H9 (cell line): ENCODE data around the gene FBXO27. TPM values are rescaled to one million over a fixed set of nuclear protein-coding genes. Genes with fewer than 3 reads are reported as not detected.

Experiments used
- DNase-seq: peaks from one replicate; pipeline ENCODE4 v3.0.0-alpha.2; 2017
- H2AFZ ChIP-seq: one replicate; pipeline ENCODE4 v1.6.1; 2013; ENCODE audit warnings: mild to moderate bottlenecking, low read length, control low read depth, moderate library complexity
- H2AK5ac ChIP-seq: 2 replicates; pipeline ENCODE4 v1.6.1; 2013; ENCODE audit warnings: low read length, control low read depth, mixed read lengths; ENCODE audit not compliant: insufficient read length
- H2BK120ac ChIP-seq: one replicate; pipeline ENCODE4 v1.6.1; 2013; ENCODE audit warnings: low read depth, mild to moderate bottlenecking, low read length, control low read depth, inconsistent platforms; ENCODE audit not compliant: poor library complexity, severe bottlenecking
- H2BK12ac ChIP-seq: 2 replicates; pipeline ENCODE4 v1.6.1; 2013; ENCODE audit warnings: low read length, control low read depth, mixed read lengths, low read depth; ENCODE audit not compliant: insufficient read length
- H2BK15ac ChIP-seq: 2 replicates; pipeline ENCODE4 v1.6.1; 2013; ENCODE audit warnings: low read depth, low read length, control low read depth
- H2BK20ac ChIP-seq: one replicate; pipeline ENCODE4 v1.6.1; 2013; ENCODE audit warnings: low read depth, mild to moderate bottlenecking, low read length, control low read depth, inconsistent platforms; ENCODE audit not compliant: poor library complexity, severe bottlenecking
- H2BK5ac ChIP-seq: 2 replicates; pipeline ENCODE4 v1.6.1; 2013; ENCODE audit warnings: low read length, control low read depth, mixed read lengths; ENCODE audit not compliant: insufficient read length
- H3K14ac ChIP-seq: 2 replicates; pipeline ENCODE4 v1.6.1; 2013; ENCODE audit warnings: low read length, control low read depth; ENCODE audit not compliant: insufficient read depth
- H3K18ac ChIP-seq: 2 replicates; pipeline ENCODE4 v1.6.1; 2013; ENCODE audit warnings: low read depth, mild to moderate bottlenecking, mixed read lengths, low read length, control low read depth; ENCODE audit not compliant: insufficient read length
- H3K23ac ChIP-seq: 2 replicates; pipeline ENCODE4 v1.6.1; 2013; ENCODE audit warnings: low read length, control low read depth, mixed read lengths, low read depth; ENCODE audit not compliant: insufficient read length
- H3K23me2 ChIP-seq: 2 replicates; pipeline ENCODE4 v1.6.1; 2013; ENCODE audit warnings: low read depth, mild to moderate bottlenecking, mixed read lengths, low read length, control low read depth; ENCODE audit not compliant: insufficient read length, poor library complexity, severe bottlenecking
- H3K27ac ChIP-seq: 2 replicates; pipeline ENCODE4 v1.5.1; 2013; ENCODE audit warnings: low read length, control low read depth, mixed read lengths, low read depth; ENCODE audit not compliant: insufficient read length
- H3K27me3 ChIP-seq: 2 replicates; pipeline ENCODE4 v1.6.1; 2013; ENCODE audit warnings: low read length, control low read depth, inconsistent platforms; ENCODE audit not compliant: insufficient read depth
- H3K4ac ChIP-seq: 2 replicates; pipeline ENCODE4 v1.6.1; 2013; ENCODE audit warnings: low read depth, mild to moderate bottlenecking, control low read depth, inconsistent platforms, low read length, moderate library complexity
- H3K4me1 ChIP-seq: 2 replicates; pipeline ENCODE4 v1.6.1; 2013; ENCODE audit warnings: low read length, control low read depth, inconsistent platforms; ENCODE audit not compliant: insufficient read depth
- H3K4me2 ChIP-seq: 2 replicates; pipeline ENCODE4 v1.6.1; 2013; ENCODE audit warnings: low read length, control low read depth, mixed read lengths; ENCODE audit not compliant: insufficient read length, insufficient read depth
- H3K56ac ChIP-seq: 2 replicates; pipeline ENCODE4 v1.6.1; 2013; ENCODE audit warnings: low read depth, mild to moderate bottlenecking, mixed read lengths, low read length, control low read depth; ENCODE audit not compliant: insufficient read length
- H3K79me1 ChIP-seq: 2 replicates; pipeline ENCODE4 v1.6.1; 2013; ENCODE audit warnings: low read depth, mild to moderate bottlenecking, moderate library complexity, low read length, control low read depth, inconsistent platforms; ENCODE audit not compliant: insufficient read depth, poor library complexity, severe bottlenecking
- H3K79me2 ChIP-seq: 2 replicates; pipeline ENCODE4 v1.6.1; 2013; ENCODE audit warnings: low read length, control low read depth, inconsistent platforms; ENCODE audit not compliant: insufficient read depth
- H3K9ac ChIP-seq: 2 replicates; pipeline ENCODE4 v1.6.1; 2013; ENCODE audit warnings: low read length, control low read depth, mixed read lengths; ENCODE audit not compliant: insufficient read length; ENCODE audit errors: extremely low read depth
- H3K9me3 ChIP-seq: one replicate; pipeline ENCODE4 v1.6.1; 2013; ENCODE audit warnings: low read depth, low read length, inconsistent platforms; ENCODE audit not compliant: control insufficient read depth
- H3T11ph ChIP-seq: one replicate; pipeline ENCODE4 v1.6.1; 2013; ENCODE audit warnings: mild to moderate bottlenecking, low read length, control low read depth, inconsistent platforms
- H4K20me1 ChIP-seq: one replicate; pipeline ENCODE4 v1.6.1; 2013; ENCODE audit not compliant: control insufficient read depth, insufficient read length, insufficient read depth
- H4K5ac ChIP-seq: 2 replicates; pipeline ENCODE4 v1.6.1; 2013; ENCODE audit warnings: low read depth, mild to moderate bottlenecking, mixed read lengths, low read length, control low read depth; ENCODE audit not compliant: insufficient read length
- H4K8ac ChIP-seq: replicated peaks from 2 replicates; pipeline ENCODE4 v1.6.1; 2013; ENCODE audit warnings: low read length, control low read depth, mixed read lengths, low read depth; ENCODE audit not compliant: insufficient read length
- H4K91ac ChIP-seq: 2 replicates; pipeline ENCODE4 v1.6.1; 2013; ENCODE audit warnings: low read depth, mild to moderate bottlenecking, moderate library complexity, mixed read lengths, low read length, control low read depth; ENCODE audit not compliant: insufficient read length
- H3K27ac Mint-ChIP-seq, 3 experiments: 2 replicates in 2 of 3; 3 replicates in 1 of 3; pipeline ENCODE4 v1.8.0; 2020 to 2021; ENCODE audit warnings: mixed read lengths in 3 of 3, mild to moderate bottlenecking in 1 of 3, moderate library complexity in 1 of 3
- H3K27me3 Mint-ChIP-seq: 2 replicates; pipeline ENCODE4 v1.8.0; 2021; ENCODE audit warnings: low read depth, mild to moderate bottlenecking, moderate library complexity, mixed read lengths
- H3K36me3 Mint-ChIP-seq, 3 experiments: 2 replicates in 2 of 3; 3 replicates in 1 of 3; pipeline ENCODE4 v1.8.0; 2020 to 2021; ENCODE audit warnings: low read depth in 3 of 3, mixed read lengths in 3 of 3; ENCODE audit not compliant: insufficient read depth in 1 of 3
- H3K4me1 Mint-ChIP-seq, 2 experiments: 2 replicates each; pipeline ENCODE4 v1.8.0; 2020; ENCODE audit warnings: mixed read lengths in 2 of 2
- H3K4me3 Mint-ChIP-seq, 2 experiments: 2 replicates in 1 of 2; 3 replicates in 1 of 2; pipeline ENCODE4 v1.8.0; 2020 to 2021; ENCODE audit warnings: mild to moderate bottlenecking in 2 of 2, mixed read lengths in 2 of 2, moderate library complexity in 1 of 2
- H3K9me3 Mint-ChIP-seq, 2 experiments: 2 replicates in 1 of 2; 3 replicates in 1 of 2; pipeline ENCODE4 v1.8.0; 2020; ENCODE audit warnings: mild to moderate bottlenecking in 2 of 2, mixed read lengths in 2 of 2, moderate library complexity in 1 of 2
- WGBS: extraction: QIAGEN DNeasy Blood & Tissue Kit; methylation state at CpG from one replicate; pipeline ENCODE4 v1.1.7; 2013; ENCODE audit warnings: missing lambda C conversion rate, low lambda C conversion rate, mixed read lengths; ENCODE audit not compliant: insufficient read length; ENCODE audit errors: extremely low coverage; 5-methylcytosine and 5-hydroxymethylcytosine counted together
- total RNA-seq: library from RNA; stranded (reverse); gene quantifications from 2 replicates; pipeline ENCODE4 v1.2.1, GENCODE V29; 2021
- TF ChIP-seq, protein P1 (sequence below): fragments of 200-600 bp; sonication (generic); conservative IDR thresholded peaks from 3 replicates; pipeline ENCODE4 v1.8.0; 2021; ENCODE audit warnings: antibody characterized with exemption, mild to moderate bottlenecking

The FBXO27 gene
- total RNA-seq, 1 experiment from 2014 or later, result 14.5 TPM

- no peak overlapping the region for H3K14ac ChIP-seq
- H2BK120ac ChIP-seq, result no peak overlapping the region
- H3K4ac ChIP-seq, result no peak overlapping the region
- peaks cover 4% of the 10 kb centered on the region; the same call in 1 of the 2 replicates for H3K27me3 ChIP-seq
- H3K27ac Mint-ChIP-seq, result no peak overlapping the region
- H3K4me3 Mint-ChIP-seq, result no peak overlapping the region
- no peak overlapping the region for H3T11ph ChIP-seq
- H3K56ac ChIP-seq, result no peak overlapping the region
- no peaks in the 10 kb centered on the region for H3K9me3 ChIP-seq
- no peak overlapping the region for H2BK5ac ChIP-seq
- no peak overlapping the region for H4K8ac ChIP-seq
- no peaks in the 10 kb centered on the region for H4K20me1 ChIP-seq
- H3K23ac ChIP-seq, result no peak overlapping the region
- no peaks in the 10 kb centered on the region for H3K79me2 ChIP-seq
- H2BK20ac ChIP-seq, result no peak overlapping the region
- no peak overlapping the region for H3K18ac ChIP-seq
- H3K4me1 ChIP-seq, result no peaks in the 10 kb centered on the region
- H2BK12ac ChIP-seq, result no peak overlapping the region
- H2AK5ac ChIP-seq, result no peak overlapping the region
- H3K27me3 Mint-ChIP-seq, result peaks cover 59% of the 10 kb centered on the region
- H3K9ac ChIP-seq, result no peak overlapping the region
- no peak overlapping the region for H3K4me2 ChIP-seq
- H3K79me1 ChIP-seq, result no peaks in the 10 kb centered on the region
- peaks cover 11% of the 10 kb centered on the region in 2 experiments for H3K4me1 Mint-ChIP-seq
- DNase-seq, result no peak
- 100% methylated on average over 1 of the region's 7 CpGs for WGBS
- no peak overlapping the region for H2AFZ ChIP-seq
- no peaks in the 10 kb centered on the region for H3K36me3 Mint-ChIP-seq
- no peaks in the 10 kb centered on the region; a peak in 2 of 5 replicates for H3K9me3 Mint-ChIP-seq
- peaks cover 1% of the 10 kb centered on the region for H3K23me2 ChIP-seq
- H4K91ac ChIP-seq, result no peak overlapping the region
- H3K27ac ChIP-seq, result no peak overlapping the region
- no peak overlapping the region for H2BK15ac ChIP-seq
- H4K5ac ChIP-seq, result no peak overlapping the region
- TF ChIP-seq, protein P1, sequence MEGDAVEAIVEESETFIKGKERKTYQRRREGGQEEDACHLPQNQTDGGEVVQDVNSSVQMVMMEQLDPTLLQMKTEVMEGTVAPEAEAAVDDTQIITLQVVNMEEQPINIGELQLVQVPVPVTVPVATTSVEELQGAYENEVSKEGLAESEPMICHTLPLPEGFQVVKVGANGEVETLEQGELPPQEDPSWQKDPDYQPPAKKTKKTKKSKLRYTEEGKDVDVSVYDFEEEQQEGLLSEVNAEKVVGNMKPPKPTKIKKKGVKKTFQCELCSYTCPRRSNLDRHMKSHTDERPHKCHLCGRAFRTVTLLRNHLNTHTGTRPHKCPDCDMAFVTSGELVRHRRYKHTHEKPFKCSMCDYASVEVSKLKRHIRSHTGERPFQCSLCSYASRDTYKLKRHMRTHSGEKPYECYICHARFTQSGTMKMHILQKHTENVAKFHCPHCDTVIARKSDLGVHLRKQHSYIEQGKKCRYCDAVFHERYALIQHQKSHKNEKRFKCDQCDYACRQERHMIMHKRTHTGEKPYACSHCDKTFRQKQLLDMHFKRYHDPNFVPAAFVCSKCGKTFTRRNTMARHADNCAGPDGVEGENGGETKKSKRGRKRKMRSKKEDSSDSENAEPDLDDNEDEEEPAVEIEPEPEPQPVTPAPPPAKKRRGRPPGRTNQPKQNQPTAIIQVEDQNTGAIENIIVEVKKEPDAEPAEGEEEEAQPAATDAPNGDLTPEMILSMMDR, result no peak
Observed at GRCh38 chr19:39078436-39079200, 46.3 kb upstream of the FBXO27 start.
